Measurements from ENCODE around the gene SLC52A1.

DNA sequence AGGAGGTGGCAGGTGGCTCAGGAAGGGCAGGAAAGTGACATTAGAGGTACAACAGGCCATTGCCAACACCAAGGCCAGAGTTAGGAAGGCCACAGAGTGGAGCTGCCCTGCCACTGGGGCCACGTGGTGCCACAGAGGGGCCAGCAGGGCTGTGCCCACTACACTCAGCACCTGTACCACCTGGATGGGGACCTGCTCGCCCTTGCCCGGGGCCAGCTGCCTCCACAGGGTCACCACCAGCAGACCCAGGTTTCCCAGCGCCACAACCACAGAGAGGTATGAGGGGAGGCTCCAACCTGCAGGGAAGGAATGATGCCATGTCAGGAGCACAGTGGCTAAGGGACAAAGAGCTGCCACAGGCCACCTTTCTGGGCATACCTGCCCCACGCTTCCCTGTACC is 1.2 kb downstream of the SLC52A1 start:
- TF ChIP-seq POLR2A (IDR thresholded peaks at IDR 0.05) = no peak
- TF ChIP-seq, protein P1, sequence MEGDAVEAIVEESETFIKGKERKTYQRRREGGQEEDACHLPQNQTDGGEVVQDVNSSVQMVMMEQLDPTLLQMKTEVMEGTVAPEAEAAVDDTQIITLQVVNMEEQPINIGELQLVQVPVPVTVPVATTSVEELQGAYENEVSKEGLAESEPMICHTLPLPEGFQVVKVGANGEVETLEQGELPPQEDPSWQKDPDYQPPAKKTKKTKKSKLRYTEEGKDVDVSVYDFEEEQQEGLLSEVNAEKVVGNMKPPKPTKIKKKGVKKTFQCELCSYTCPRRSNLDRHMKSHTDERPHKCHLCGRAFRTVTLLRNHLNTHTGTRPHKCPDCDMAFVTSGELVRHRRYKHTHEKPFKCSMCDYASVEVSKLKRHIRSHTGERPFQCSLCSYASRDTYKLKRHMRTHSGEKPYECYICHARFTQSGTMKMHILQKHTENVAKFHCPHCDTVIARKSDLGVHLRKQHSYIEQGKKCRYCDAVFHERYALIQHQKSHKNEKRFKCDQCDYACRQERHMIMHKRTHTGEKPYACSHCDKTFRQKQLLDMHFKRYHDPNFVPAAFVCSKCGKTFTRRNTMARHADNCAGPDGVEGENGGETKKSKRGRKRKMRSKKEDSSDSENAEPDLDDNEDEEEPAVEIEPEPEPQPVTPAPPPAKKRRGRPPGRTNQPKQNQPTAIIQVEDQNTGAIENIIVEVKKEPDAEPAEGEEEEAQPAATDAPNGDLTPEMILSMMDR (IDR thresholded peaks at IDR 0.05) = no peak

All from adrenal gland (tissue), 5 donors.